ENCODE results near the gene BAZ2B.

The BAZ2B gene

DNA sequence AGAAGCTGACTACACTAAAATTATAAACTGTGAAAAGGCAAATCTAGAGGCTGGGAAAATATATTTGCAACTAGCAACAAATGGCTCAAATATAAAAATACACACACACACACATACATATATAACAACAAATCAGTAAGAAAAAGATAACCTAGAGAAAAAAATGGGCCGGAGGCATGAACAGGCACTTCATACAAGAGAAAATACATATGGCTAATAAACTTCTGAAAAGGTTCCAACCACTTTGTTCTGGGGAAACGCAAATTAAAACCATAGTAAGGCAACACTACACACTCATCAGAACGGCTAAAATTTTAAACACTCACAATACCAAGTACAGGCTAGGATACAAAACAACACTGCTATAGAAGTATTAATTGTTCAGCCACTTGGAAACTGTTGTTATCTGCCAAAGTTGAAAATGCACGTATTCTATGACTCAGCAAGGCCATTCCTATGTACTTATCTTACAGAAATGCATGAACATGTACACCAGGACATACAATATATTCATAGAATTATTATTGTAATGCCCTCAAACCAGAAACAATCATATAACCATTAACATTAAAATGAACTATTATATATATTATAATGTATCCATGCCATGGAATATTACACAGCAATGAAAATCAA lies 345.5 kb downstream of the BAZ2B start:
- H3K4me3 ChIP-seq (ENCODE audit: low read length), result no peak overlapping the region
- TF ChIP-seq ZNF274 (IDR thresholded peaks at IDR 0.05; ENCODE audit: low read depth, low read length), result no peak

Data from GM08714 (cell line).